HG02623 (cell line): ENCODE data around the gene RGPD4.

Experiments
- ATAC-seq: cut with Tn5 transposase; IDR thresholded peaks from one replicate; pipeline ENCODE4 v1.9.1; 2021; ENCODE audit warnings: moderate library complexity; ENCODE audit not compliant: unreplicated experiment

Gene RGPD4

DNA sequence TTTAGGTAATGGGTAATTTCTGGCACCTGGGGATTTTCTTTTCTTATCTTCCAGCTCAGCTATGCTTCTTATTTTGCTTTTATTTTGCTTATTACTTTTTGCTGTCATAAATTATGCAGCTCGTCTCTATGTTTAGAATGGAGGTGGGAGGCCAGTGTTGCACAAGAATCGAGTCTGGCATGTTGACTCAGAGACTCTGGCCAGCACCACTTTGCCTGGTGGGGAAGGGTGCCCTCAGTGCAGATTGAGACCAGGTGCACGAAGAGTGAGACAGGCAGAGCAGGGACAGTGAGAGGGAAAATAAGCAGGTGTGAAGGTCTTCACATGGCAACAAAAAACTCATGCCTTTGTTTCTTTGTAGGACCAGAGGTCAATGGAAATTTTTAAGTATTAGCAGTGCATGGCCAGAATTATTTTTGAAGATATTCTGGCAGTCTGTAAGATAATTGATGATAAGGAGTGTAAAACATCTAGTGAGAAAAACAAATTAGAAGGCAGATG is 100.4 kb downstream of the RGPD4 start:
- ATAC-seq, result no peak

DNA sequence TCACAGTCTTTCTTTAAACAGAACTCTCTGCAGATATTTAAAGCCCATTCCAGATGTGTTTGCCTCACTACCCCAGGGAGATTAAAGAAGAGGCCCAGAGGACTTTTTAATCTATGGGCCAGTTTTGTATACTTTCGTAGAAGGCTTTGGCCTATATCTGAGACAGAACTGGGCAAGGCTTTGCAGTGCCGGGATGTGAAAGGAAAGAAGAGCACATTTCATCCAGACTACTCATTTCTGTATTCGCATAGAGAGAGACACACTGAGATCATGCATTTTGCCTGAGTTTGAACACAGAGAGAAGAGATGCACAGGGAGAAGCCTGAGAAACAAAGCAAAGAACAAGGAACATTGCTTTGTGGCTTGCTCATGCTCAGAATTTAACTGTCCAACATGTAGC is 104.7 kb downstream of the RGPD4 start:
- ATAC-seq, result no peak

DNA sequence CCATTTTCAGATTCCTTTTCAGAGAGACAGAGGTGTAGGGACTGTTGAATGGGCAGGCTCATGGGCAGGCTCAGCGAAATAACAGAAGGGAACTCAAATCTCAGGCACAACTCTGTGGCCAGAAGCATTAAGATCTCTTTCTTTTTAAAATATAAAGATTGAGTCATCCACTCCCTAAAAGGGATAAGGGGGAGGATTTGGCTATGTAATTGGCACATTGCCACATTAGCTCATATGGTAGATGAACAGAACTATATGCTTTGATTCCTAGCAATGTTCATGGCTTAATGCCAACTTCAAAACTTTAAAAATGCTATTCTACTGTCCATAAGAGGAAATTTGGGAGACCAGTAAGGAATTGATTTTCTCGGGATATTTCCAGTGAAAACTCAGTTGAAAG is 105.8 kb downstream of the RGPD4 start:
- ATAC-seq, result no peak

DNA sequence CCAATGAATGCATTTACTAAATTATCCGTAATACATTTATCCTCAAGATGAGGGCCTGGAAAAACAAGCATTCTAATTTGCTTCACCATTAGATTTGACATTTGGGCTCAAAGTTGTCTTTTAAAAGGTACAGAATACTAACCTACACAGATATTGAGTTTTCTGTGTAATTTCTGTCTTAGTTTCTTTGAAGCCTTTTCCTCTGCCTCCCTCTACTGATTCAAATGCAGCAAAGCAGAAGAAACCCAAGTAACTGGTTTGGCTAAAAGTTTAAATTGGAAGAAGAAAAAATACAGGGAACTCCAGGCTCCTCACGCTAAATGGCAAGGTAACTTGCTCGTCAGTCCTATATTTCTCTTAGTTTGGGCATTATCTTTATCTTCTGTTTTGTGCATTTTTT is 106.3 kb downstream of the RGPD4 start:
- no peak for ATAC-seq

DNA sequence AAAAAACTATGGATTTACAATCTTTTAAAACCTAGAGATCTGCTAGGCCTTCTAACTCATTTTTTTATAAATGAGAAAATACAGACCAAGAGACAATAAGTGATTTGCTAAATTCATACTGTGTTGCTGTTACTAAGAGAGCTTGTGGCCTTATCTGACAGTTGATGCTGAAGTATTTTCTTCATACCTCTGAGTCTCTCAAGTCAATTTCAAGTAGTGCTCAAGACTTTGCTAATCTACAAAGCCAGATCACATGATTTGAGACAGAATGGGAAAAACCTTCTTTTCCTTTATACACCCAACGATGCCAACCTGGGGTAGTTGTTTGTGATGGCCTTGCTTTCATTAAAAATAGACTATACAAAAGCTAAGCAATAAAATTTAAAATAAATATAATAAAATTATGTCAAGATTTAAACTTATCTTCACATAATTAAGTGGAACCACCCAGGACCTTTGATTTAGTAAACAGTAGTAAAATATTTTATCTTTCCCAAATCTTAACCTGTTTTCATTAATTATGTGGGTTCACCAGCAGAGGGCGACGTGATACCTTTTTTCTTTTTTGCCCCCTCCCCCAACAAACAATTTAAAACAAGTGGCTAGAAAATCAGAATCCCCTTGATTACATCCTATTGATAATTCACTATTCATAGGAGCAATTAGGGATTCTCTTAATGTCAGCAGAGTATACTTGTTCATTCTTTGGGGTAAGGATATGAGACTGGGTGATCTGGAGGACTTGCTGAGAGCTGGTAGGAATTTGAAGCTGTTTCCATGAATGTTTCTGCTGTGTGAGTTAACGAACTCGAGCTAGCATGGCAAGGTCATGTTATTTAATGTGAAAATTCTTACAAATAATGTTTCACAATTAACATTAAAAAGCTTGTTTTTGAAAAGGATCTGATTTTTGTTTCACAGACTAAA is 110.0 kb downstream of the RGPD4 start:
- no peak for ATAC-seq
